Fibroblast of skin of right biceps (primary cell): ENCODE data around the gene RAB35.

Experiments
- DNase-seq: peaks from one replicate; pipeline ENCODE4 v3.0.0-alpha.2; 2013

RAB35 gene

GRCh38 chr12:120081641-120082040, 34.9 kb downstream of the RAB35 start:
- no peak for DNase-seq

GRCh38 chr12:120079411-120080400, 36.8 kb downstream of the RAB35 start:
- no peak for DNase-seq

- no peak for DNase-seq
Measured at GRCh38 chr12:120078868-120079267, 37.7 kb downstream of the RAB35 start.

GRCh38 chr12:120077260-120077659, 39.3 kb downstream of the RAB35 start:
- DNase-seq, result no peak

- no peak for DNase-seq
Measured at GRCh38 chr12:120076651-120077050, 39.9 kb downstream of the RAB35 start.

GRCh38 chr12:120075034-120075616, 41.4 kb downstream of the RAB35 start:
- DNase-seq, result no peak

GRCh38 chr12:120072472-120073249, 43.9 kb downstream of the RAB35 start:
- no peak for DNase-seq

- DNase-seq, result no peak
Measured at GRCh38 chr12:120071493-120072020, 45.0 kb downstream of the RAB35 start.

GRCh38 chr12:120069278-120069677, 47.3 kb downstream of the RAB35 start:
- no peak for DNase-seq

- no peak for DNase-seq
Measured at GRCh38 chr12:120067901-120068300, 48.7 kb downstream of the RAB35 start.

GRCh38 chr12:120067084-120067869, 49.3 kb downstream of the RAB35 start:
- no peak for DNase-seq

- no peak for DNase-seq
Measured at GRCh38 chr12:120066341-120066740, 50.2 kb downstream of the RAB35 start.

GRCh38 chr12:120065472-120065871, 51.1 kb downstream of the RAB35 start:
- DNase-seq, result no peak

GRCh38 chr12:120064054-120064940, 52.3 kb downstream of the RAB35 start:
- DNase-seq, result no peak

- no peak for DNase-seq
Measured at GRCh38 chr12:120062976-120063579, 53.5 kb downstream of the RAB35 start.

GRCh38 chr12:120061575-120062214, 54.9 kb downstream of the RAB35 start:
- no peak for DNase-seq

- DNase-seq, result no peak
Measured at GRCh38 chr12:120060717-120061116, 55.8 kb downstream of the RAB35 start.

GRCh38 chr12:120060196-120060595, 56.4 kb downstream of the RAB35 start:
- no peak for DNase-seq

- no peak for DNase-seq
Measured at GRCh38 chr12:120056739-120057138, 59.8 kb downstream of the RAB35 start.
